H1 (cell line): ENCODE results near the gene LY6G6F.

ENCODE experiments used
- CEBPB ChIP-seq: IDR thresholded peaks from 2 replicates; pipeline ENCODE4 v1.6.1; 2012; ENCODE audit warnings: low read depth, low read length
- CHD1 ChIP-seq: IDR thresholded peaks from 2 replicates; pipeline ENCODE4 v1.6.1; 2012; ENCODE audit warnings: low read depth, low read length, improper control_type of control experiment
- CTCF ChIP-seq, 3 experiments: IDR thresholded peaks; 1 replicate in 2 of 3; 2 replicates in 1 of 3; pipeline versions ENCODE4 v1.5.1 to v1.6.1; 2011; ENCODE audit warnings: low read length in 3 of 3, mild to moderate bottlenecking in 3 of 3, inconsistent platforms in 2 of 3, low read depth in 1 of 3, moderate library complexity in 1 of 3; ENCODE audit not compliant: insufficient read depth in 1 of 3; ENCODE audit errors: control extremely low read depth in 1 of 3
- E2F6 ChIP-seq: IDR thresholded peaks from 2 replicates; pipeline ENCODE4 v1.6.1; 2012; ENCODE audit warnings: inconsistent platforms
- EP300 ChIP-seq, 2 experiments: IDR thresholded peaks; 1 replicate in 1 of 2; 2 replicates in 1 of 2; pipeline ENCODE4 v1.6.1; 2011 to 2012; ENCODE audit warnings: low read depth in 2 of 2, low read length in 2 of 2, mild to moderate bottlenecking in 2 of 2, borderline replicate concordance in 1 of 2, inconsistent platforms in 1 of 2, moderate library complexity in 1 of 2
- JUND ChIP-seq: IDR thresholded peaks from 2 replicates; pipeline ENCODE4 v1.6.1; 2011; ENCODE audit warnings: mild to moderate bottlenecking, improper control_type of control experiment, low read length
- KDM1A ChIP-seq: fragments of 200-600, 300-600 bp; sonication (generic); IDR thresholded peaks from 2 replicates; pipeline ENCODE4 v1.7.1; 2016; ENCODE audit warnings: mild to moderate bottlenecking, low read length, borderline replicate concordance
- NANOG ChIP-seq: IDR thresholded peaks from 2 replicates; pipeline ENCODE4 v1.6.1; 2011; ENCODE audit warnings: low read length, low read depth, mild to moderate bottlenecking, inconsistent platforms; ENCODE audit not compliant: insufficient read depth, poor library complexity, severe bottlenecking
- RFX5 ChIP-seq: IDR thresholded peaks from 2 replicates; pipeline ENCODE4 v1.6.1; 2011; ENCODE audit warnings: low read depth, low read length, improper control_type of control experiment, borderline replicate concordance
- SIX5 ChIP-seq: IDR thresholded peaks from 2 replicates; pipeline ENCODE4 v1.6.1; 2011; ENCODE audit warnings: mild to moderate bottlenecking, low read depth, low read length

DNA sequence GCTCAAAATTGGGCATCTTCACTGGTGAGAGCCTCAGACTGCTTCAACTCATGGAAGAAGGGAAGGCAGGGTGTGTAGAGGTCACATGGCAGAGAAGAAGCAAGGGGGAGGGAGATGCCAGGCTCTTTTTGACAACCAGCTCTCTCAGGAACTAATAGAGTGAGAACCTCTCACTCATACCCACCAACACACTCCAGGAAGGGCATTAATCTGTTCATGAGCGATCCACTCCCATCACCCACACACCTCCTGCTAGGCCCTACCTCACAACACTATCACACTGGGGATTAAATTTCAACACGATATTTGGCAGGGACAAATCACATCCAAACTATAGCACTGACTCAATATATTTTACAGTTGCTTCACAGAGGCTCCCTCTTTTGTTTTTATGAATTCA lies 35.1 kb downstream of the LY6G6F start:
- TF ChIP-seq CTCF (IDR thresholded peaks at IDR 0.05; ENCODE audit: control extremely low read depth in 1 of 3, insufficient read depth in 1 of 3, low read depth in 1 of 3, low read length in 3 of 3) (no peak), CHD1 (no peak), EP300 (IDR thresholded peaks at IDR 0.05; ENCODE audit: borderline replicate concordance in 1 of 2, low read depth in 2 of 2, low read length in 2 of 2) (no peak), NANOG (no peak), E2F6 (no peak), SIX5 (no peak), JUND (no peak), RFX5 (no peak), CEBPB (no peak), KDM1A (no peak)
